SK-N-SH (cell line): ENCODE results near the gene LENG8. TPM values are rescaled to one million over a fixed set of nuclear protein-coding genes. Genes with fewer than 3 reads are reported as not detected.

Experiments
- CTCF ChIA-PET: fragments of 300-600, 350-600 bp; formaldehyde crosslinking; extraction: SDS; loops from one replicate; lab custom pipeline; 2021; lab: Yijun Ruan, JAX
- POLR2A ChIA-PET: fragments of 350-600 bp; sonication (Branson Sonifier 250); formaldehyde crosslinking; extraction: SDS; loops from one replicate; lab custom pipeline; 2020; ENCODE audit warnings: antibody characterized with exemption, inconsistent platforms; lab: Yijun Ruan, JAX
- DNase-seq: peaks from one replicate; pipeline ENCODE4 v3.0.0; 2012
- H2AFZ ChIP-seq: fragments of 200-600 bp; sonication (generic); 2 replicates; pipeline ENCODE4 v1.8.1; 2016; ENCODE audit warnings: antibody characterized with exemption, mild to moderate bottlenecking, low read depth
- H3F3A ChIP-seq: fragments of 200-600 bp; sonication (generic); replicated peaks from 2 replicates; pipeline ENCODE3; 2016; ENCODE audit warnings: antibody characterized with exemption, mild to moderate bottlenecking; ENCODE audit not compliant: insufficient read depth
- H3K27ac ChIP-seq, 2 experiments: fragments of 200-500 bp in 1 of 2; fragments of 200-600 bp in 1 of 2; sonication (Bioruptor generic) in 1 of 2; sonication (generic), shearing (Covaris generic) in 1 of 2; 2 replicates each; pipeline versions ENCODE4 v1.5.1 to v1.6.1; 2014 to 2016; ENCODE audit warnings: low read depth in 2 of 2, inconsistent platforms in 1 of 2, low read length in 1 of 2, mild to moderate bottlenecking in 1 of 2, mixed read lengths in 1 of 2
- H3K27me3 ChIP-seq: fragments of 200-600 bp; sonication (generic), shearing (Covaris generic); 2 replicates; pipeline ENCODE4 v1.6.1; 2016; ENCODE audit warnings: mixed run types; ENCODE audit not compliant: insufficient read depth
- H3K36me3 ChIP-seq, 2 experiments: fragments of 200-500 bp in 1 of 2; fragments of 200-600 bp in 1 of 2; sonication (Bioruptor generic) in 1 of 2; sonication (generic) in 1 of 2; replicated peaks in 1 of 2; 2 replicates each; pipeline versions ENCODE3 to v1.5.1; 2014 to 2016; ENCODE audit warnings: low read length in 1 of 2, mild to moderate bottlenecking in 1 of 2; ENCODE audit not compliant: insufficient read depth in 2 of 2, control insufficient read depth in 1 of 2
- H3K4me1 ChIP-seq, 2 experiments: fragments of 200-500 bp in 1 of 2; fragments of 200-600 bp in 1 of 2; sonication (Bioruptor generic) in 1 of 2; sonication (generic), shearing (Covaris generic) in 1 of 2; 2 replicates each; pipeline versions ENCODE4 v1.5.1 to v1.6.1; 2014 to 2016; ENCODE audit warnings: low read depth in 1 of 2, low read length in 1 of 2, mixed run types in 1 of 2; ENCODE audit not compliant: insufficient read depth in 2 of 2, control insufficient read depth in 1 of 2
- H3K4me2 ChIP-seq: fragments of 200-600 bp; sonication (generic), shearing (Covaris generic); 2 replicates; pipeline ENCODE4 v1.6.1; 2017; ENCODE audit warnings: mixed run types
- H3K4me3 ChIP-seq, 2 experiments: fragments of 200-500 bp in 1 of 2; fragments of 200-600 bp in 1 of 2; sonication (Bioruptor generic) in 1 of 2; sonication (generic), shearing (Covaris generic) in 1 of 2; 2 replicates each; pipeline versions ENCODE4 v1.5.1 to v1.8.1; 2014 to 2016; ENCODE audit warnings: low read depth in 2 of 2, inconsistent platforms in 1 of 2, low read length in 1 of 2, mild to moderate bottlenecking in 1 of 2, mixed read lengths in 1 of 2, moderate library complexity in 1 of 2
- H3K79me2 ChIP-seq: fragments of 200-600 bp; sonication (generic); 2 replicates; pipeline ENCODE4 v1.8.1; 2017; ENCODE audit warnings: mild to moderate bottlenecking; ENCODE audit not compliant: insufficient read depth
- H3K9ac ChIP-seq: fragments of 200-600 bp; sonication (generic); 2 replicates; pipeline ENCODE4 v1.6.1; 2017; ENCODE audit warnings: mixed run types
- H3K9me2 ChIP-seq: fragments of 200-600 bp; sonication (generic); 2 replicates; pipeline ENCODE4 v1.6.1; 2017; ENCODE audit warnings: mixed run types
- H3K9me3 ChIP-seq: fragments of 200-600 bp; sonication (generic); 2 replicates; pipeline ENCODE4 v1.6.1; 2017; ENCODE audit warnings: mixed run types, mild to moderate bottlenecking, moderate library complexity
- H4K20me1 ChIP-seq: fragments of 200-600 bp; sonication (generic); 2 replicates; pipeline ENCODE4 v1.6.1; 2017; ENCODE audit warnings: mild to moderate bottlenecking, mixed run types; ENCODE audit not compliant: insufficient read depth
- CHD2 ChIP-seq: fragments of 150-350 bp; IDR thresholded peaks from 2 replicates; pipeline ENCODE4 v1.6.1; 2018; ENCODE audit warnings: low read length; ENCODE audit not compliant: partially characterized antibody
- ELF1 ChIP-seq: IDR thresholded peaks from 2 replicates; pipeline ENCODE4 v1.4.0; 2012
- EP300 ChIP-seq, 2 experiments: IDR thresholded peaks; 2 replicates each; pipeline versions ENCODE4 v1.4.0 to v1.6.1; 2012; ENCODE audit warnings: borderline replicate concordance in 1 of 2, low read depth in 1 of 2, low read length in 1 of 2
- EZH2phosphoT487 ChIP-seq: fragments of 200-600 bp; sonication (generic); IDR thresholded peaks from 2 replicates; pipeline ENCODE4 v1.6.1; 2017; ENCODE audit warnings: low read depth, mixed run types, mild to moderate bottlenecking, antibody characterized with exemption, moderate library complexity, borderline replicate concordance
- FOSL2 ChIP-seq: IDR thresholded peaks from 2 replicates; pipeline ENCODE4 v1.4.0; 2012; ENCODE audit warnings: low read depth, mild to moderate bottlenecking, moderate library complexity, borderline replicate concordance
- FOXJ3 ChIP-seq: sonication (generic); formaldehyde crosslinking; IDR thresholded peaks from 2 replicates; pipeline ENCODE4 v1.5.1; 2020; ENCODE audit warnings: mild to moderate bottlenecking, missing genetic modification reagents
- JUND ChIP-seq: IDR thresholded peaks from 2 replicates; pipeline ENCODE4 v1.4.0; 2012
- PBX3 ChIP-seq: IDR thresholded peaks from 2 replicates; pipeline ENCODE4; 2012
- RCOR1 ChIP-seq: fragments of 150-350 bp; IDR thresholded peaks from 2 replicates; pipeline ENCODE4 v1.6.1; 2017; ENCODE audit warnings: antibody characterized with exemption, low read length
- REST ChIP-seq: IDR thresholded peaks from 2 replicates; pipeline ENCODE4 v1.6.1; 2012; ENCODE audit warnings: mild to moderate bottlenecking, low read depth, low read length, moderate library complexity
- RFX5 ChIP-seq: IDR thresholded peaks from 2 replicates; pipeline ENCODE4 v1.6.1; 2012; ENCODE audit warnings: mild to moderate bottlenecking, improper control_type of control experiment, low read length
- RXRA ChIP-seq: IDR thresholded peaks from 2 replicates; pipeline ENCODE4 v1.4.0; 2012; ENCODE audit warnings: low read depth, mild to moderate bottlenecking, borderline replicate concordance
- SIN3A ChIP-seq: IDR thresholded peaks from 2 replicates; pipeline ENCODE4 v1.6.1; 2012; ENCODE audit warnings: low read depth, mild to moderate bottlenecking, low read length, moderate library complexity, borderline replicate concordance
- TEAD4 ChIP-seq: IDR thresholded peaks from 2 replicates; pipeline ENCODE4 v1.4.0; 2012; ENCODE audit warnings: mild to moderate bottlenecking, borderline replicate concordance; ENCODE audit not compliant: insufficient read depth
- USF1 ChIP-seq: IDR thresholded peaks from 2 replicates; pipeline ENCODE4 v1.4.0; 2012; ENCODE audit warnings: low read depth, borderline replicate concordance
- USF2 ChIP-seq: fragments of 150-350 bp; IDR thresholded peaks from 2 replicates; pipeline ENCODE4 v1.6.1; 2017; ENCODE audit warnings: antibody characterized with exemption, low read length, low read depth, borderline replicate concordance
- WGBS: methylation state at CpG from one replicate; pipeline ENCODE4 v1.1.6; 2017; ENCODE audit warnings: low lambda C conversion rate; 5-methylcytosine and 5-hydroxymethylcytosine counted together
- polyA plus RNA-seq, 3 experiments: library from polyadenylated mRNA; depleted of rRNA; stranded (reverse); fragments of >200 nt; gene quantifications; 2 replicates each; pipeline ENCODE4 v1.2.3, GENCODE V29; 2012

Gene LENG8
- polyA plus RNA-seq, 1 of the 3 experiments (the other 2 are of a cell fraction), result 84.0 TPM

- TF ChIP-seq REST, result no peak
- TF ChIP-seq RXRA, result no peak
- TF ChIP-seq RFX5, result no peak
- TF ChIP-seq JUND, result no peak
- no peak for TF ChIP-seq TEAD4
- no peak for TF ChIP-seq SIN3A
Measured at GRCh38 chr19:54482889-54483288, 33.9 kb downstream of the LENG8 start (continued).

GRCh38 chr19:54484451-54484850 lies 35.5 kb downstream of the LENG8 start:
- Histone ChIP-seq H3K9me3 (no peaks in the 10 kb centered on the region), H3K4me3 (no peak overlapping the region), H3K79me2 (no peaks in the 10 kb centered on the region), H3K9me2 (no peaks in the 10 kb centered on the region), H3K27ac (no peak overlapping the region), H4K20me1 (no peaks in the 10 kb centered on the region), H3K9ac (no peak overlapping the region), H2AFZ (no peak overlapping the region), H3K4me2 (no peak overlapping the region), H3K4me1 (no peaks in the 10 kb centered on the region), H3F3A (peaks cover 5% of the 10 kb centered on the region), H3K36me3 (no peaks in the 10 kb centered on the region), H3K27me3 (peaks cover 55% of the 10 kb centered on the region)
- TF ChIP-seq JUND, result no peak
- no peak for TF ChIP-seq FOSL2
- TF ChIP-seq TEAD4, result no peak
- no peak for TF ChIP-seq PBX3
- no peak for TF ChIP-seq ELF1
- ChIA-PET CTCF (no interaction called here), POLR2A (no interaction called here)
- no peak for DNase-seq
- WGBS, result 11% methylated on average over 10 of the region's 10 CpGs

GRCh38 chr19:54485851-54486250 lies 36.9 kb downstream of the LENG8 start:
- DNase-seq, result no peak
- POLR2A ChIA-PET, result no interaction called here
- TF ChIP-seq EZH2phosphoT487, result no peak
- TF ChIP-seq CHD2, result no peak
- no peak for TF ChIP-seq USF2
- TF ChIP-seq FOXJ3, result no peak
- no peak for TF ChIP-seq EP300 (IDR thresholded peaks at IDR 0.05; ENCODE audit: borderline replicate concordance in 1 of 2, low read depth in 1 of 2, low read length in 1 of 2)
- no peak for TF ChIP-seq RCOR1
- no peak for TF ChIP-seq JUND
- no peak for TF ChIP-seq REST
- TF ChIP-seq USF1, result no peak

More at GRCh38 chr19:54485851-54486250, 36.9 kb downstream of the LENG8 start:
- no peaks in the 10 kb centered on the region for H3K79me2 ChIP-seq
- CTCF ChIA-PET, result no interaction called here
- H3K27ac ChIP-seq, result no peak overlapping the region
- WGBS, result 36% methylated on average over 5 of the region's 5 CpGs
- H3K27me3 ChIP-seq, result peaks cover 56% of the 10 kb centered on the region
- H4K20me1 ChIP-seq, result no peaks in the 10 kb centered on the region
- H3K9me3 ChIP-seq, result no peaks in the 10 kb centered on the region
- H3K4me3 ChIP-seq, result no peak overlapping the region
- no peaks in the 10 kb centered on the region for H3K4me1 ChIP-seq
- H3K4me2 ChIP-seq, result no peak overlapping the region
- H3K9me2 ChIP-seq, result no peaks in the 10 kb centered on the region
- H3K9ac ChIP-seq, result no peak overlapping the region
- H2AFZ ChIP-seq, result no peak overlapping the region
- no peaks in the 10 kb centered on the region for H3F3A ChIP-seq
- H3K36me3 ChIP-seq, result no peaks in the 10 kb centered on the region
